ENCODE measurements around the gene KRTAP4-8.
"Not testable (repeated sequence)": the region's sequence is repeated elsewhere in the genome, so short reads cannot be mapped to it uniquely, and the experiment has no call there.

- TF ChIP-seq POLR2A, CTCF (IDR thresholded peaks at IDR 0.05): not testable (repeated sequence)
These were observed 26.0 kb upstream of the KRTAP4-8 start, which contains the start of gene KRTAP4-12 for GRCh38 chr17:41123991-41124371.
